GM12878 (cell line): ENCODE results near the gene RPL37A. TPM values are rescaled to one million over a fixed set of nuclear protein-coding genes. Genes with fewer than 3 reads are reported as not detected.

ENCODE experiments used
- ATAC-seq: fragments of 200-7000 bp; cut with Tn5 transposase; 3 replicates; pipeline ENCODE4 v1.9.1; 2020; ENCODE audit warnings: mild to moderate bottlenecking, moderate library complexity
- BruUV-seq: library from RNA; stranded (reverse); fragments of 400-500 nt; replicated peaks from 2 replicates; lab custom pipeline; 2021; lab: Mats Ljungman, UMichigan
- CTCF ChIA-PET: fragments of 300-600 bp; sonication (Branson Sonifier 250); formaldehyde crosslinking; extraction: SDS; loops from one replicate; lab custom pipeline; 2021; ENCODE audit warnings: inconsistent platforms; lab: Yijun Ruan, JAX
- POLR2A ChIA-PET: fragments of 350-600 bp; formaldehyde crosslinking; extraction: SDS; loops from one replicate; lab custom pipeline; 2021; ENCODE audit warnings: inconsistent platforms; lab: Charles Lee
- RAD21 ChIA-PET: fragments of 300-600 bp; sonication (Branson Sonifier 250); formaldehyde crosslinking; loops from one replicate; lab custom pipeline; 2023; ENCODE audit warnings: antibody characterized with exemption; ENCODE audit not compliant: unreplicated experiment; lab: Charles Lee
- SMC1A ChIA-PET: fragments of 300-600 bp; sonication (Branson Sonifier 250); formaldehyde crosslinking; loops from one replicate; lab custom pipeline; 2023; ENCODE audit not compliant: unreplicated experiment, uncharacterized antibody; lab: Charles Lee
- DNase-seq: peaks from one replicate; pipeline ENCODE4 v3.0.0-alpha.2; 2011; ENCODE audit warnings: low read depth, low spot score
- FAIRE-seq: peaks from 3 replicates; lab custom pipeline; 2011; peaks lifted over from hg19 to GRCh38; lab: Jason Lieb, UNC
- H2AFZ ChIP-seq: 2 replicates; pipeline ENCODE4 v1.6.0; 2011; ENCODE audit warnings: low read depth, low read length, control low read depth; ENCODE audit not compliant: control insufficient read depth
- H3K27ac ChIP-seq: 2 replicates; pipeline ENCODE4 v1.5.1; 2011; ENCODE audit warnings: control low read depth; ENCODE audit not compliant: control insufficient read depth, insufficient read depth
- H3K27me3 ChIP-seq, 2 experiments: replicated peaks in 1 of 2; 2 replicates each; pipeline versions ENCODE4 v1.6.0 to v1.6.1; 2011; ENCODE audit warnings: low read length in 1 of 2; ENCODE audit not compliant: control insufficient read depth in 2 of 2, insufficient read depth in 2 of 2
- H3K36me3 ChIP-seq, 2 experiments: 2 replicates each; pipeline ENCODE4 v1.5.1; 2011; ENCODE audit warnings: low read length in 1 of 2; ENCODE audit not compliant: control insufficient read depth in 2 of 2, insufficient read depth in 2 of 2
- H3K4me1 ChIP-seq: 2 replicates; pipeline ENCODE4 v1.6.1; 2011; ENCODE audit warnings: mild to moderate bottlenecking, low read length, moderate library complexity, mixed read lengths; ENCODE audit not compliant: control insufficient read depth, insufficient read depth
- H3K4me2 ChIP-seq: 2 replicates; pipeline ENCODE4 v1.6.0; 2011; ENCODE audit warnings: control low read depth; ENCODE audit not compliant: control insufficient read depth, insufficient read depth
- H3K4me3 ChIP-seq: fragments of 200-600 bp; sonication (generic); 2 replicates; pipeline ENCODE4 v1.5.1; 2016
- H3K79me2 ChIP-seq: 2 replicates; pipeline ENCODE4 v1.6.0; 2011; ENCODE audit warnings: low read length; ENCODE audit not compliant: control insufficient read depth, insufficient read depth
- H3K9ac ChIP-seq: 2 replicates; pipeline ENCODE4 v1.8.0; 2011; ENCODE audit warnings: low read length, control low read depth, mixed read lengths; ENCODE audit not compliant: control insufficient read depth, insufficient read depth
- H3K9me3 ChIP-seq: replicated peaks from 3 replicates; pipeline ENCODE4 v1.5.1; 2011; ENCODE audit warnings: mild to moderate bottlenecking, low read length; ENCODE audit not compliant: control insufficient read depth, insufficient read depth
- H4K20me1 ChIP-seq: 2 replicates; pipeline ENCODE4 v1.6.0; 2011; ENCODE audit not compliant: control insufficient read depth, insufficient read depth
- CREB1 ChIP-seq: IDR thresholded peaks from 2 replicates; pipeline ENCODE4 v1.6.1; 2012; ENCODE audit warnings: low read depth, mild to moderate bottlenecking, inconsistent platforms
- KDM1A ChIP-seq: fragments of 200-600 bp; sonication (generic); IDR thresholded peaks from 2 replicates; pipeline ENCODE4 v1.6.1; 2016; ENCODE audit warnings: borderline replicate concordance
- WGBS: methylation state at CpG from one replicate; pipeline ENCODE4 v1.1.6; 2016; ENCODE audit warnings: low lambda C conversion rate; ENCODE audit not compliant: insufficient replicate concordance, insufficient coverage; ENCODE audit errors: missing lambda C conversion rate; 5-methylcytosine and 5-hydroxymethylcytosine counted together
- in situ Hi-C: fragments of 300-500 bp; cut with MboI; formaldehyde crosslinking; loops from 9 replicates; pipeline ENCODE4 v1.14.3; 2018; ENCODE audit warnings: mixed read lengths
- intact Hi-C: fragments of 100-400 bp; cut with micrococcal nuclease; formaldehyde crosslinking; loops from one replicate; pipeline ENCODE4 v1.14.2; 2022; ENCODE audit not compliant: unreplicated experiment
- polyA plus RNA-seq, 11 experiments: library from polyadenylated mRNA; depleted of rRNA in 4 of 11; unstranded in 6 of 11; stranded (reverse) in 5 of 11; fragments of >200 nt; fragmentation: Nextera tagmentation in 4 of 11; fragmentation: Illumina TruSeq in 1 of 11; extraction: Ambion mirVana in 4 of 11; extraction: Trizol in 1 of 11; gene quantifications; 1 replicate in 1 of 11; 2 replicates in 10 of 11; pipeline versions ENCODE4 v1.2.1 to v1.2.3, GENCODE V29; 2011 to 2016; ENCODE audit warnings: inconsistent platforms in 2 of 11, missing spikeins in 2 of 11, low read depth in 1 of 11
- total RNA-seq, 4 experiments: library from RNA; depleted of rRNA in 3 of 4; stranded (reverse); fragments of >200 nt in 3 of 4; fragmentation: Illumina TruSeq in 1 of 4; extraction: Trizol in 1 of 4; gene quantifications; 2 replicates each; pipeline versions ENCODE4 v1.2.1 to v1.2.3, GENCODE V29; 2013 to 2021
- TF ChIP-seq, protein P1 (sequence below): IDR thresholded peaks from 2 replicates; pipeline ENCODE4 v1.6.1; 2012; ENCODE audit warnings: low read length, inconsistent platforms
- TF ChIP-seq, protein P2 (sequence below): fragments of 450-650 bp; IDR thresholded peaks from 2 replicates; pipeline ENCODE4 v1.6.1; 2017; ENCODE audit warnings: borderline replicate concordance
- TF ChIP-seq, protein P3 (sequence below): IDR thresholded peaks from 2 replicates; pipeline ENCODE4 v1.6.1; 2012; ENCODE audit warnings: low read depth, low read length, improper control_type of control experiment

The RPL37A gene
- total and polyA plus RNA-seq, 10 of the 15 experiments (the other 5 are each of a cell fraction or from before 2014, with no cell fraction given), result 2,847 to 6,854 (median 5,110) TPM

DNA sequence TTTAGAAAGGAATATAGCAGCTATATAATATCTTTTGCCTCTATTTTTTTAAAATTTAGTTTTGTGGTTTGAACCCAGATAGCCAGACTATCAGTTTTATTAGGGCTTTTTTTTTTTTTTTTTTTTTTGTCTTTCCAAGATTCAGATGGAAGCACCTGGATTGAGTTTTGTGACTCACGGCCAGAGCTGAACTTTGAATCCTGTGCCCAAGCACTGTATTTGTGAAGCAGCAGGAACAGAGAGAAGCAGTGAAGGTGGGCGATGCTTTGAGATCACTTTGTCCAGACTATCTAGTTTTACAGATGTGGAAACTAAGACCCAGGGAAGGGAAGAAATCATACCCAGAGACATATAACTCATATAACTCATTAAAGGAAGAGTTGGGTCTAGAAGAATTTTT, 33.9 kb downstream of the RPL37A start:
- ChIA-PET CTCF (interaction anchor here (2.3 kb wide), 1 partner anchor 14 kb away, joined by 17 read pairs; no protein-coding TSS in a partner anchor), SMC1A (interaction anchor here (0.7 to 1.0 kb wide), 2 partner anchors 13 to 62 kb away, joined by 3 read pairs; no protein-coding TSS in a partner anchor), RAD21 (no interaction called here), POLR2A (interaction anchor here (0.7 kb wide), 1 partner anchor 575 kb away, joined by 6 read pairs; no protein-coding TSS in a partner anchor)
- Histone ChIP-seq H3K9me3 (no peaks in the 10 kb centered on the region), H3K9ac (no peak overlapping the region), H2AFZ (no peak overlapping the region), H3K4me2 (no peak overlapping the region), H3K4me1 (no peaks in the 10 kb centered on the region), H4K20me1 (no peaks in the 10 kb centered on the region), H3K36me3 (no peaks in the 10 kb centered on the region), H3K4me3 (no peak overlapping the region), H3K27ac (no peak overlapping the region), H3K79me2 (no peaks in the 10 kb centered on the region), H3K27me3 (no peaks in the 10 kb centered on the region)
- BruUV-seq, result no TSS peak
- FAIRE-seq (no peak), DNase-seq (no peak), ATAC-seq (no peak)
- in situ Hi-C loops (loop anchor here (10.0 kb wide), 1 partner anchor 982 kb away; no protein-coding TSS in a partner anchor), intact Hi-C loops (no loop called here)
- TF ChIP-seq CREB1 (no peak), KDM1A (no peak)
- TF ChIP-seq, protein P1, sequence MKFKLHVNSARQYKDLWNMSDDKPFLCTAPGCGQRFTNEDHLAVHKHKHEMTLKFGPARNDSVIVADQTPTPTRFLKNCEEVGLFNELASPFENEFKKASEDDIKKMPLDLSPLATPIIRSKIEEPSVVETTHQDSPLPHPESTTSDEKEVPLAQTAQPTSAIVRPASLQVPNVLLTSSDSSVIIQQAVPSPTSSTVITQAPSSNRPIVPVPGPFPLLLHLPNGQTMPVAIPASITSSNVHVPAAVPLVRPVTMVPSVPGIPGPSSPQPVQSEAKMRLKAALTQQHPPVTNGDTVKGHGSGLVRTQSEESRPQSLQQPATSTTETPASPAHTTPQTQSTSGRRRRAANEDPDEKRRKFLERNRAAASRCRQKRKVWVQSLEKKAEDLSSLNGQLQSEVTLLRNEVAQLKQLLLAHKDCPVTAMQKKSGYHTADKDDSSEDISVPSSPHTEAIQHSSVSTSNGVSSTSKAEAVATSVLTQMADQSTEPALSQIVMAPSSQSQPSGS, result no peak
- TF ChIP-seq, protein P2, sequence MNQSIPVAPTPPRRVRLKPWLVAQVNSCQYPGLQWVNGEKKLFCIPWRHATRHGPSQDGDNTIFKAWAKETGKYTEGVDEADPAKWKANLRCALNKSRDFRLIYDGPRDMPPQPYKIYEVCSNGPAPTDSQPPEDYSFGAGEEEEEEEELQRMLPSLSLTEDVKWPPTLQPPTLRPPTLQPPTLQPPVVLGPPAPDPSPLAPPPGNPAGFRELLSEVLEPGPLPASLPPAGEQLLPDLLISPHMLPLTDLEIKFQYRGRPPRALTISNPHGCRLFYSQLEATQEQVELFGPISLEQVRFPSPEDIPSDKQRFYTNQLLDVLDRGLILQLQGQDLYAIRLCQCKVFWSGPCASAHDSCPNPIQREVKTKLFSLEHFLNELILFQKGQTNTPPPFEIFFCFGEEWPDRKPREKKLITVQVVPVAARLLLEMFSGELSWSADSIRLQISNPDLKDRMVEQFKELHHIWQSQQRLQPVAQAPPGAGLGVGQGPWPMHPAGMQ, result no peak
- TF ChIP-seq, protein P3, sequence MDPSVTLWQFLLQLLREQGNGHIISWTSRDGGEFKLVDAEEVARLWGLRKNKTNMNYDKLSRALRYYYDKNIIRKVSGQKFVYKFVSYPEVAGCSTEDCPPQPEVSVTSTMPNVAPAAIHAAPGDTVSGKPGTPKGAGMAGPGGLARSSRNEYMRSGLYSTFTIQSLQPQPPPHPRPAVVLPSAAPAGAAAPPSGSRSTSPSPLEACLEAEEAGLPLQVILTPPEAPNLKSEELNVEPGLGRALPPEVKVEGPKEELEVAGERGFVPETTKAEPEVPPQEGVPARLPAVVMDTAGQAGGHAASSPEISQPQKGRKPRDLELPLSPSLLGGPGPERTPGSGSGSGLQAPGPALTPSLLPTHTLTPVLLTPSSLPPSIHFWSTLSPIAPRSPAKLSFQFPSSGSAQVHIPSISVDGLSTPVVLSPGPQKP, result no peak
- WGBS, result 60% methylated on average over 2 of the region's 2 CpGs
